Stomach (tissue), 4 donors: ENCODE measurements around the gene NYAP2.

Experiments
- EP300 ChIP-seq: sonication (generic); formaldehyde crosslinking; IDR thresholded peaks from one replicate; pipeline ENCODE4 v1.6.1; 2017; ENCODE audit warnings: antibody characterized with exemption
- POLR2A ChIP-seq, 4 donors: fragments of 450-650 bp; IDR thresholded peaks; one replicate each; pipeline ENCODE4 v1.6.1; 2016; ENCODE audit warnings: antibody characterized with exemption in 4 of 4, control low read depth in 2 of 4, mild to moderate bottlenecking in 1 of 4, moderate library complexity in 1 of 4
- POLR2AphosphoS5 ChIP-seq, 3 donors: sonication (generic); formaldehyde crosslinking; IDR thresholded peaks; one replicate each; pipeline ENCODE4 v1.6.1; 2016; ENCODE audit warnings: antibody characterized with exemption in 3 of 3
- TF ChIP-seq, protein P1 (sequence below), 7 experiments: fragments of 450-650 bp in 4 of 7; fragments of 200-600 bp in 3 of 7; sonication (generic) in 3 of 7; IDR thresholded peaks; one replicate each; pipeline ENCODE4 v1.5.1; 2016 to 2019; ENCODE audit warnings: antibody characterized with exemption in 7 of 7, control low read depth in 2 of 7, mild to moderate bottlenecking in 1 of 7

DNA sequence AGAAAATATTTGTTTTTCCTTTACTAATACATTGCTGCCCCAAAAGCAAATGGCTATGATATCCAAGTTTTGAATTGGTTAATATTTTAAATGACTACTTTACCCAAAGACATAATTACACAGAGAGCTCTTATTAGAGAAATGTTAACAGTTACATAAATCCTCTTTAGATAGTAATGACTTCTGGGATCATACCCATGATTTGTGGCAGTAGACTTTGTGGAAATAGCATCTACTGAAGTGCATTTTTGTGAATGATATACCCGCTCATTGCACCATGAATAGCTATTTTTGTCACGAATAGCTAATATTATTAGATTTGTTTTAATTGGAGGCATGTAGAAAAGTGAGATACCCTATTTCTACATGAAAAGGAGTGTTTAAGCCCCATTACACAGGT, 15.8 kb downstream of the NYAP2 start:
- TF ChIP-seq, protein P1, sequence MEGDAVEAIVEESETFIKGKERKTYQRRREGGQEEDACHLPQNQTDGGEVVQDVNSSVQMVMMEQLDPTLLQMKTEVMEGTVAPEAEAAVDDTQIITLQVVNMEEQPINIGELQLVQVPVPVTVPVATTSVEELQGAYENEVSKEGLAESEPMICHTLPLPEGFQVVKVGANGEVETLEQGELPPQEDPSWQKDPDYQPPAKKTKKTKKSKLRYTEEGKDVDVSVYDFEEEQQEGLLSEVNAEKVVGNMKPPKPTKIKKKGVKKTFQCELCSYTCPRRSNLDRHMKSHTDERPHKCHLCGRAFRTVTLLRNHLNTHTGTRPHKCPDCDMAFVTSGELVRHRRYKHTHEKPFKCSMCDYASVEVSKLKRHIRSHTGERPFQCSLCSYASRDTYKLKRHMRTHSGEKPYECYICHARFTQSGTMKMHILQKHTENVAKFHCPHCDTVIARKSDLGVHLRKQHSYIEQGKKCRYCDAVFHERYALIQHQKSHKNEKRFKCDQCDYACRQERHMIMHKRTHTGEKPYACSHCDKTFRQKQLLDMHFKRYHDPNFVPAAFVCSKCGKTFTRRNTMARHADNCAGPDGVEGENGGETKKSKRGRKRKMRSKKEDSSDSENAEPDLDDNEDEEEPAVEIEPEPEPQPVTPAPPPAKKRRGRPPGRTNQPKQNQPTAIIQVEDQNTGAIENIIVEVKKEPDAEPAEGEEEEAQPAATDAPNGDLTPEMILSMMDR (IDR thresholded peaks at IDR 0.05) = no peak
- TF ChIP-seq EP300 (no peak), POLR2AphosphoS5 (IDR thresholded peaks at IDR 0.05) (no peak), POLR2A (IDR thresholded peaks at IDR 0.05) (no peak)
